Measurements from ENCODE around the gene PRDM10. TPM values are rescaled to one million over a fixed set of nuclear protein-coding genes. Genes with fewer than 3 reads are reported as not detected.
A peak's percentile ranks its signal among the peaks of the same experiment; 100 is the strongest.

PRDM10 gene
- total and polyA plus RNA-seq, 2 experiments from 2014 or later, result 4.1 to 12.0 TPM

DNA sequence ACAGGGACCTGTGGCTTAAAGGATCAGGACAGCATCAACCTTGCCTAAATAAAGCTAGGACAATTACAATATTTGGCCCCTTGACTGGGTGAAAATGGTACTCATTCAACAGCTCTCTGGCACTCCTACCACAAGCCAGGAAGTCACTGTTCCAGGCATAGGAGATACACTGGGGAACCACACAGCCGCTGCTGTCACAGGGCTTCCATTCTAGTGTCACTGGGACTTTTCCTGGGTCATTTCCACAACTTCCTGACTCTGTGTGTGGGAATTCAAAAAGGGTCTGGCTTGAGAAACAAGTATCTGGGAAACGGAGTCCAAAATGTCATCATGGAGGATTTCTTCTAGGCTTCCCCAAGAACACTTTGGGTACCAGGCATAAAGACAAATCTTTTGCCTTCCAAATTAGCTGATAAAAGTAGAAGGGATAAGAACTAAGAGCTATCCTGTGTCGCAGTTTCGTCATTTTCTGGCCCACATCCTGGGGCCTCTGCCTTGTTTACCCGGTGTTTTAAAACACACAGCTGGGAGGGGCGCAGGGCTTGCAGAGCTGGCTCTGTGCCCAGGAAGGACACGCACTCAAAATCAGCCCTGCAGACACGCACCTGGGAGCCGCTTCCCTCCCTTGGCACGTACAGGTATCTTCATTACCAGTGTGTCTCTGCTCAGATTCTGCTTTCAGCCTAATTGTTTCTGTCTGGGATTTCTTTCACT, 149.0 kb downstream of the PRDM10 start:
- no peak overlapping the region for H3K4me3 ChIP-seq
- peak in 1 of 2 donors; percentile 58 for DNase-seq (ENCODE audit: low read depth in 1 of 2, low spot score in 1 of 2)
- no peaks in the 10 kb centered on the region for H3K27me3 ChIP-seq
- TF ChIP-seq CTCF (IDR thresholded peaks at IDR 0.05; ENCODE audit: low read depth, low read length), result no peak
- H3K36me3 ChIP-seq, result no peaks in the 10 kb centered on the region
- peaks cover 25% of the 10 kb centered on the region for H3K4me1 ChIP-seq (ENCODE audit: low read depth)
- no peaks in the 10 kb centered on the region for H3K9me3 ChIP-seq (ENCODE audit: low read depth)
- no peak overlapping the region for H3K27ac ChIP-seq

GRCh38 chr11:129852125-129852740, 150.4 kb downstream of the PRDM10 start:
- Histone ChIP-seq H3K4me1 (ENCODE audit: low read depth) (peaks cover 11% of the 10 kb centered on the region), H3K4me3 (no peak overlapping the region), H3K36me3 (no peaks in the 10 kb centered on the region), H3K27ac (no peak overlapping the region), H3K9me3 (ENCODE audit: low read depth) (no peaks in the 10 kb centered on the region), H3K27me3 (no peaks in the 10 kb centered on the region)
- TF ChIP-seq CTCF (IDR thresholded peaks at IDR 0.05; ENCODE audit: low read depth, low read length), result no peak
- no peak for DNase-seq (ENCODE audit: low read depth in 1 of 2, low spot score in 1 of 2)

Other genes starting within 250 kb of the PRDM10 start
- gene TMEM45B, start 187.0 kb downstream of the PRDM10 start, total RNA-seq, result 0.18 and 0.33 TPM in 2 replicates
- gene TMEM45B, start 187.0 kb downstream of the PRDM10 start, polyA plus RNA-seq, result 0.10 and 0.37 TPM in 2 replicates
- 36.3 and 43.7 TPM in 2 replicates for gene NFRKB, start 107.3 kb downstream of the PRDM10 start, total RNA-seq
- 44.2 and 50.6 TPM in 2 replicates for gene NFRKB, start 107.3 kb downstream of the PRDM10 start, polyA plus RNA-seq
- gene APLP2, start 67.1 kb upstream of the PRDM10 start, total RNA-seq, result 469 and 608 TPM in 2 replicates
- 515 and 571 TPM in 2 replicates for gene APLP2, start 67.1 kb upstream of the PRDM10 start, polyA plus RNA-seq
- gene ST14, start 156.9 kb upstream of the PRDM10 start, total RNA-seq, result 0.12 and 0.21 TPM in 2 replicates
- 0.61 TPM in 1 of 2 replicates, not detected in the other for gene ST14, start 156.9 kb upstream of the PRDM10 start, polyA plus RNA-seq